ENCODE measurements around the gene CCDC117. TPM values are rescaled to one million over a fixed set of nuclear protein-coding genes. Genes with fewer than 3 reads are reported as not detected.
A peak's percentile ranks its signal among the peaks of the same experiment; 100 is the strongest.

Gene CCDC117
- polyA plus RNA-seq, 1 of the 3 experiments (the other 2 are of a cell fraction): 4.2 TPM

- Histone ChIP-seq H4K20me1 (ENCODE audit: insufficient read depth) (no peaks in the 10 kb centered on the region), H3F3A (replicated peaks; ENCODE audit: insufficient read depth) (no peaks in the 10 kb centered on the region), H3K4me1 (ENCODE audit: control insufficient read depth in 1 of 2, insufficient read depth in 2 of 2, low read depth in 1 of 2, low read length in 1 of 2) (peaks cover 0 to 6% of the 10 kb centered on the region in 2 experiments; a peak in 1 of 4 replicates), H3K4me3 (ENCODE audit: low read depth in 2 of 2, low read length in 1 of 2) (no peak overlapping the region), H3K27ac (ENCODE audit: low read depth in 2 of 2, low read length in 1 of 2) (peak overlapping the region in 1 of 2 experiments; percentile 14; a peak in 1 of 4 replicates), H3K27me3 (ENCODE audit: insufficient read depth) (no peaks in the 10 kb centered on the region), H2AFZ (ENCODE audit: low read depth) (no peak overlapping the region), H3K9me2 (no peaks in the 10 kb centered on the region), H3K79me2 (ENCODE audit: insufficient read depth) (no peaks in the 10 kb centered on the region), H3K4me2 (no peak overlapping the region), H3K36me3 (replicated peaks in 1 of 2; ENCODE audit: control insufficient read depth in 1 of 2, insufficient read depth in 2 of 2, low read length in 1 of 2) (no peaks in the 10 kb centered on the region), H3K9me3 (no peaks in the 10 kb centered on the region), H3K9ac (no peak overlapping the region)
- POLR2A ChIA-PET: interaction anchor here (0.7 to 3.5 kb wide), 2 partner anchors 18 to 218 kb away, joined by 3 to 13 read pairs; partner anchors contain the start of gene XBP1
- DNase-seq: peak; percentile 34
- WGBS (ENCODE audit: low lambda C conversion rate): 94% methylated on average over 14 of the region's 14 CpGs
- TF ChIP-seq EP300 (IDR thresholded peaks at IDR 0.05; ENCODE audit: borderline replicate concordance in 1 of 2, low read depth in 1 of 2, low read length in 1 of 2) (no peak), MEF2A (IDR thresholded peaks at IDR 0.05; ENCODE audit: borderline replicate concordance, low read depth) (no peak), CTCF (IDR thresholded peaks at IDR 0.05) (no peak), TEAD4 (IDR thresholded peaks at IDR 0.05; ENCODE audit: borderline replicate concordance, insufficient read depth) (no peak), RAD21 (IDR thresholded peaks at IDR 0.05; ENCODE audit: low read length) (no peak)
- CTCF ChIA-PET: interaction anchor here (0.8 to 3.5 kb wide), 6 partner anchors 11 to 223 kb away, joined by 4 to 37 read pairs (median 5); no protein-coding TSS in a partner anchor
Measured at GRCh38 chr22:28817919-28818859, 45.7 kb downstream of the CCDC117 start.

- H3K79me2 ChIP-seq (ENCODE audit: insufficient read depth): no peaks in the 10 kb centered on the region
- H3K27me3 ChIP-seq (ENCODE audit: insufficient read depth): no peaks in the 10 kb centered on the region
- WGBS (ENCODE audit: low lambda C conversion rate): 67% methylated on average over 5 of the region's 5 CpGs
- no peak overlapping the region for H3K4me2 ChIP-seq
- TF ChIP-seq EZH2phosphoT487 (IDR thresholded peaks at IDR 0.05; ENCODE audit: borderline replicate concordance, low read depth) (no peak), RCOR1 (IDR thresholded peaks at IDR 0.05; ENCODE audit: low read length) (no peak), MXI1 (IDR thresholded peaks at IDR 0.05; ENCODE audit: low read depth, low read length) (no peak), TEAD4 (IDR thresholded peaks at IDR 0.05; ENCODE audit: borderline replicate concordance, insufficient read depth) (no peak), MEF2A (IDR thresholded peaks at IDR 0.05; ENCODE audit: borderline replicate concordance, low read depth) (no peak), PBX3 (IDR thresholded peaks at IDR 0.05) (no peak), NFIC (IDR thresholded peaks at IDR 0.05; ENCODE audit: borderline replicate concordance) (no peak), RXRA (IDR thresholded peaks at IDR 0.05; ENCODE audit: borderline replicate concordance, low read depth) (no peak), GATA2 (CRISPR knock-in tag; IDR thresholded peaks at IDR 0.05) (no peak), TCF12 (IDR thresholded peaks at IDR 0.05) (no peak), REST (IDR thresholded peaks at IDR 0.05; ENCODE audit: low read depth, low read length) (no peak)
- ChIA-PET POLR2A (interaction anchor here (3.5 kb wide), 1 partner anchor 19 kb away, joined by 13 read pairs; the partner anchor contains the start of gene XBP1), CTCF (interaction anchor here (0.6 to 3.5 kb wide), 5 partner anchors 10 to 222 kb away, joined by 3 to 37 read pairs (median 4); no protein-coding TSS in a partner anchor)
- H3K9me3 ChIP-seq: no peaks in the 10 kb centered on the region
- no peaks in the 10 kb centered on the region for H4K20me1 ChIP-seq (ENCODE audit: insufficient read depth)
- no peak overlapping the region for H3K9ac ChIP-seq
- H3K27ac ChIP-seq (ENCODE audit: low read depth in 2 of 2, low read length in 1 of 2): no peak overlapping the region
- H3K4me1 ChIP-seq (ENCODE audit: control insufficient read depth in 1 of 2, insufficient read depth in 2 of 2, low read depth in 1 of 2, low read length in 1 of 2): peaks cover 0 to 6% of the 10 kb centered on the region in 2 experiments; a peak in 1 of 4 replicates
- no peak overlapping the region for H3K4me3 ChIP-seq (ENCODE audit: low read depth in 2 of 2, low read length in 1 of 2)
- no peaks in the 10 kb centered on the region for H3K36me3 ChIP-seq (replicated peaks in 1 of 2; ENCODE audit: control insufficient read depth in 1 of 2, insufficient read depth in 2 of 2, low read length in 1 of 2)
- no peak for DNase-seq
- no peaks in the 10 kb centered on the region for H3K9me2 ChIP-seq
- no peaks in the 10 kb centered on the region for H3F3A ChIP-seq (replicated peaks; ENCODE audit: insufficient read depth)
- no peak overlapping the region for H2AFZ ChIP-seq (ENCODE audit: low read depth)
Measured at GRCh38 chr22:28819253-28820096, 47.0 kb downstream of the CCDC117 start.
